CD4-positive, alpha-beta T cell treated with Interleukin-6 for 4 hours (primary cell): ENCODE data around the gene SPATS2.

Experiments
- DNase-seq: peaks from one replicate; pipeline ENCODE4 v3.0.0-alpha.2; 2020; ENCODE audit warnings: mixed read lengths

SPATS2 gene

DNA sequence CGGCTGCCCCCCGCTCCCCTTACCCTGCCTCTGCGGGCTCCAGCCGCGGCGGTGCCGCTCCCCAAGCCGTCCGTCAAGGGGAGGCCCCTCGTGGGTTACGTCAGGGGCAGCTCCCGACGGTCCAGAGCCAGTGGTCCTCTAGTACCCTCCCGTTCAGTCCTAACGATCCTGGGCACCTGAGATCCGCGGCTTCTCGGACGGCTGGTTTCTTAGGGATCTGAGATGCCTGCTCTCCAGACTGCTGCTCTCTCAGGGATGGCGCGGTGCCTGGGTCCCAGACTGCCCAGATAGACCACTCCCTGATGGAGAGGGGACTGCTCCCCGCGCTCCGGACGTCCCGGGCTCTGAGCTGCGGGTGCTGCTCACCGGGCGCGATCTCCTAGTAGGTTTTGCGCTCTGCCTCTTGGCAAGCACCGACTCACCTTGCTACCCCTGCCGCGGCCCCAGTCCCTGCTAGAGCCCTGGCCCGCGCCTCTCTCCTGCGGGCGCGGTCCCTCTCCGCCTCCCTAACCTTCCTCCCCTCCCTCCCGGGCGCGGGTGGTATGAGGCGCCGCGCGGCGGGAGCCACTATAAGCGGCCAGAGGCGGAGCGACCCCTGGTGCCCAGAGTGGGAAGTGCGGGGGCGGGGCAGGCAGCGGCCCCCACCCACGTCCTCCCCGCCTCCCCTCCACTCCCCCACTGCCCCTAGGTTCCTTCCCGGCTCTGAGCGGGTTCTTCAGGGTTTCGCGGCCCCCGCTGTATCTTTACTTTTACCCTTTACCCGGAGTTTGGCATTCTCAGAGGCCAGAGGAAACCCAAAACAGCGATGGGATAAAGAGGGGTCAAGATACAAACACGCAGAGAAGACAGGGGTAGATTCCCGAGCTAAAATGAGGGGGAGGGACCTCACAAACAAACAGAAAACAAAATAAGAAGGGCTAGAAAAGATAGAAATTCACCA, 30.3 kb upstream of the SPATS2 start, which contains the start of gene C1QL4:
C1QL4 (minus strand) TSS at position 544 of the 940 bp plus-strand sequence. CDS start 711 bp downstream, outside the sequence.
- peak; percentile 90 for DNase-seq

DNA sequence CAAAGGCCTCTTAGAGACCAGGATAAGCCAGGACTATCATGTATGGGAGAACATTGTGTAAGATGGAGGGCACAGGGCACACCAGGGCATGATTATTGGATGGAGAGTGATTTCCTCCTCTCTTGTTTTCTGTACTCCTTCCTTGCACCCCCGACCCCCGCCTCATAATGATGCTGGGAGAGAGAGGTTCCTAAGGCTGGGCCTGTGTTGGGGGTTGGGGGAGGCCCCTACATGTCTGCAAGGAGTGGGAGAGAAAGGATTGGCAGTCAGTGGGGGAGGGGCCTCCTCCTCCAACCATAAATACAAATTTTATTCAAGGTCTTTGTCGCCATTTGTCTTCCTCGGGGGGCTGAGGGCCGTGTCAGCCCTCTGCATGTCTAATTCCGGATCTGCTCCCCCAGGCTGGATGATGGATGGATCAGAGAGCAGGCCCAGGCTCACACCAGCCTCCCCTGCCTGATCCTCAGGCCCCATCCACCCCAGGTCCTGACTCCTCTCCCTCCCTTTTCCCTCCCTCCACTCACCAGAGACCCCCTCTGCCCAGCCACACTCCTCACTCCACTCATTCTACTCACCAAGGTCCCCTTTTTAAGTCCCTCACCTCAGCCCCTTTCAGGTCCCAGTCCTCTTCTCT, 28.3 kb upstream of the SPATS2 start:
- DNase-seq: no peak

DNA sequence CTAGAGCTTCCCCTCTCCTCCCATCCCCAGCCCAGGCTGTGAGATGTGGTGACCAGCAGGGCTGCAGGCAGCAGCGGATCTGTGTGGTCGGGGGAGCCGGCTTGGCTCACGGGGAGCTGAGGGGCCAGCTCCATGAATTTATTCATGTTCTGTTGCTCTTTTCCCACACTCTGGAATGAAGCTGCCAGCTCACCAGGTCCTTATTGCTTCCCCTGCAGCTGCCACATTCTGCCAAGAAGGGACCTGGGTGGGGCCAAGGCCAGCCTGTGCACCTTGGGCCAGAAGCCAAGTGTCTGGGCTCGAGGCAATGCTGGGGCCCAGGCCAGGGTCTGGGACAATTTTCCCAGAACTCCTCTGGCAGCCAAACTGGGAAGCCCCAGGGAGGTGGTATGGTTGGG, 27.8 kb upstream of the SPATS2 start:
- DNase-seq: no peak

DNA sequence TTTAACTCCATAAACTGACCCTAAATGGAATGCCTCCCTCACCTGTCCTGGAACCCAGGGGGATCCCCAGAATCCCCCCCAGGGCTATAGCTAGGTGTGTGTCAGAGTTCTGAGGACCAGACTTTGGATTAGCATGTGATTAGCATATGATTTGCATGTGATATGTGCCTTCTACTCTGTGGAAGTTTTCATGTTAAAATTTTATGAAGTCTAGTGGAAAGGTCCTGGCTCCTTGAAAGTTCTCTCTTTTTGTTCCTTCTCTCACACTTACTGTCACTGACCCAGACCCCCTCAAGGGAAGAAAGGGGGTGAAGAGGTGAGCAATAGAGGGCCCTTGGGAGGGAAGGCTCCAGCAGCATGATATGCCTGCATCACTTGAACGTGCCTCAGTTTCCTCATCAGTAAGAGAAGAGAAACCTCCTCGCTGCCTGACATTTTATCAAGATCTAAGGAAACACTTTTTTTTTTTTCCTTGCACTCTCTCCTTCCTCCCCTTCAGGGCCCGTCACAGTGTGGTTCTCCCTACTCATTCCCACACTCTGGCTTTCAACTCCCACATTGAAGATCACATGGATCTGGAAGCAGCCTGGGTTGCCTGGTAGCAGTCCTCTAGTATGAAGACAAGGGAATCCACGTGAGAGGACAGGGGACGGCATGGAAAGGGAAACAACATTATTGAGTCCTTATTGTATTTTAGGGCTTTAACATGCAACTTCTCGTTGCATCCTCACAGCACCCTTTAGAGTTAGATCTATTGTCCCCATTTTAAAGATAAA, 27.0 kb upstream of the SPATS2 start:
- DNase-seq: no peak

DNA sequence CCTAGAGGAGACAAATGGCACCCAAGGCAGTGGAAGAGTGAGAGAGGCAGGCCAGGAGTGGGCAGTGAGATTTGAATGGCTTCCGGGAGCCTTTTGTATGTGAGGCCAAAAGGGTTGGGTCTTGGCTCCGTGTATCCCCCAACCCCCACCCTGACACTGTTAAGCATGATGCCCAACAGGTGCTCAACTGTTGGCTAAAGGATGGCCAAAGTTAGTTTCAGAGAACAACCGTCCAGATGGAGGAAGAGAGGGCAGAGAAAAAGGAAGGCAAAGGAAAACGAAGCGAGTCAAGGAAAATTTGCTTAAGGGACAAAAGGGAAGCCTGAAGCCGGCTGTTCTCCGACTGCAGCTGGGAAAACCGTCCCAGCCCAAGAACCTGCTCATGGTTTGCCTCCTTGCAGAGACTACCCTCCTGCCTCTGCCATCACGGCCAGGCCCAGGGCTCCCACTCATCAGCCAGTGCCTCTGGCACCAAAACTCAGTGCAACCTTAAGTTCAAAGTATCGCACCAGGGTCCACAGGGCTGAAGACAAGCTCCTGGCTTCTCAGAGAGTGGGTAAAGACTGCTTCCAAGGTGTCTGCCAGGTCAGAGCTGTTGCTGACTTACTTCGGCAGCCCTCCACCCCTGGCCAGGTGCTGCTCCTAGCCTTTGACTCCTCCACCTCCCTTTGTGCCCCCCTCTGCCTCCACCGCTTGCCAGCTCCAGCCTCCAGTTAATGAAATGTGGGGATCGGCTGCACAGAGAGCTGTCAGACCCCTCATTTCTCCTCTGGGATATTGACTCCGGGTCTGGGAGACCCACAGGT, 26.1 kb upstream of the SPATS2 start:
- no peak for DNase-seq

DNA sequence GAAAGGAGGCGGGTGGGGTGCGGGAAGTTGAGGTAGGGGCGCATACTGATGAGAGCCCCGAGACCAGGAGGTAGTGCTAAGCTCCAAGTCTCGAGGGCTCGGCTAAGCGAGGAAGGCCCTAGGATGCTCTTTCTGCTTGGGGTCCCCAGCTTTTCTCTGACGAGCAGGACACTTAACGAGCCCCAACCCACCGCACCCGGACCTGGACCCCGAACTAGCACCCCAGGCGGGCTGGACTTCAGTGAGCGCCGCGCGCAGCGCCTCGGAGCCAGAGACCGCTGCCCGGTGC, 25.5 kb upstream of the SPATS2 start:
- DNase-seq: no peak

DNA sequence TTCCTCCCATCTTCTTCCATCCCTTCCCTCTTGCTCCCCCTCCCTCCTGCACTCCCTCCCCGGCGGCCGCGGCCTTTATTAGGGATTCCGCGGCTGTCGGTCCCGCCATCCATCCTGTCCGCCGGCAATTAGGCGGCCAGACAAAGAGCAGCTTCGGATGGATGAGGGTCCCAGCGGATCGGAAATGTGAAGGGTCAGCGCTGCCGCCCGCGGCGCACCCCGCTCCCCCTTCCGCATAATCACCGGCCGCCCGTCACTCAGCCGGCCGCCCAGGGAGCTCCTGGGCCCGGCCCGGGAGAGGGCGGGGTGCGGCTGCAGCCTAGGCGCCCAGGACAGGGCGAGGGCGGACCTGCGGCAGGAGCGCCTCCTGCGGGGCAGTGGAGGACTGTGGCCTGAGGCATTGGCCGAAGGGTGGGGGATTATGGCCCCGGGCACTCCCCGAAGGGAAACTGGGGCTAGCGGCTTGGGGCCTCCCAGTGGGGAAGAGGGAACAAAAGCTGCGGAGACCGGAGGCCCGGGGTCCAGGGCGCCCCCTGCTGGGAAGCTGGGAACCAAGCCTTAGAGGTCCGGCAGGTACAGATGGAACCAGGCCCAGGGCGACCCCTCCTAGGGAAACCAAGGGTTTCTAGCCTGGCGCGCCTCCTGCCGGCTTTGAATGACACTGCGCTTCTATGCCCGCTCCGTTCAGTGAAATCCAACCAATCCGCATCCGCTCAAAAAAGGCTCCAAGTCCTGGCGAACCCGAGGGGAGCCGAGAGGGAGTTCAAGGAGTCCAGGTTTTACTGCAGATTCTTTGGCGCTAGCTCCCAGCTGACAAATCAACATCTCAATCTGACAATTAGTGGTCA, 25.0 kb upstream of the SPATS2 start:
- DNase-seq: peak; percentile 81

DNA sequence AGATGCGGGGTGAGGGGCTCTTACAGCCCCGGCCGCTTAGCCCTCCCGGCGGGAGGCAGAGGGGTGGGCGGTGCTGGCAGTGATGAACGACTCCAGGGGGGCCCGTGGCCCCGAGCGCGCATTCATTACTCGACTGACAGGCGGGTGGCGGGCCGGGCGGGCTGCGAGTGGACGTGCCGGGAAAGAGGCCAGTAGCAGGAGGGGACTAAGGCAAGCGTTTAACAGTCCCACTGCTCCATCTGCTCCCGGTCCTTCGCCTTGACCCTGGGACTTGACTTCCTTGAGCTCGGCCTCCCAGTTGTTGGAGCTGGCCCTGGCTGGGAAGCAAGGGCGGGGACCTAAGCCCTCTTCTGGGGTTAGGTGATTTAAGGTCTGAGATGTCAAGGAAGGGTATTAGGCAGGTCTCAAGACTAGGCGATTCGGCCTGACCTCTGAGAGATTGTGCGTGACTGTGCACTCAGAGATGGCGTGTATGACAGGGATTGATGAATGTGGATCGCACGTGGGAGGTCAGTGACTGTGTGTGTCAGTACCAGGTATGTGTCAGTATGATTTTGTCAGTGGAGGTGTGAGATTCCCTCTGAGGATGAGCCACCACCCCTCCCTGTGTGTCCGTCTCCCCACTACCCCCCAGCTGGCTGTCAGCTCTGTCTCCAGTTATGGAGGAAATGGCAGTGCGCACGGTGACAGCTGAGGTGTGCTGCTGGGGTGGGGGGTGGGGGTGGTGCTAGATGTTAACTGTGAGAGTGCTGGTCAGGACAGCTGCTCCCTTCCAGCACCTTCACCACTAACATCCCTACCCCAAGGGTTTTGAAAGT, 24.1 kb upstream of the SPATS2 start:
- DNase-seq: peak; percentile 44

DNA sequence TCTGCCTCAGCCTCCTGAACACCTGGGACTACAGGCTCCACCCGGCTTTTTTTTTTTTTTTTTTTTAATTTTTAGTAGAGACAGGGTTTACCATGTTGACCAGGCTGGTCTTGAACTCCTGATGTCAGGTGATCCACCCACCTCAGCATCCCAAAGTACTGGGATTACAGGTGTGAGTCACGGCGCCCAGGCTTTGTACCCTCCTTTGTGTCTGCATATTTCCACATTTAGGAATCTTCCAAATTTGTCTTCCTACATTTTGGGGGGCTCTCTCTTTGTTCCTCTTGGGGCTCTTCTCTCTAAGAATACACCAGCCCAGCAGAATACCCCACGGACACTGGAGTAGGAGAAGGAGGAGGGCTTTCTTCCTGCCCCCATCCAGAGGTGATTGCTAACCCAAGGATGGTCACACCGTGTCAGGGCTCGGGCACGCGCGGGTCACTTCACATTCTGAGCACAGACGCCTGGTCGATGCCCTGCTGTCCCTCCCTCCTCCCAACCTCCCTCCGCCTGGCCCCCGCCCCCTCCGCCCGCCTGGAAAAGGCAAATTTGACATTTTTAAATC, 22.7 kb upstream of the SPATS2 start:
- no peak for DNase-seq

DNA sequence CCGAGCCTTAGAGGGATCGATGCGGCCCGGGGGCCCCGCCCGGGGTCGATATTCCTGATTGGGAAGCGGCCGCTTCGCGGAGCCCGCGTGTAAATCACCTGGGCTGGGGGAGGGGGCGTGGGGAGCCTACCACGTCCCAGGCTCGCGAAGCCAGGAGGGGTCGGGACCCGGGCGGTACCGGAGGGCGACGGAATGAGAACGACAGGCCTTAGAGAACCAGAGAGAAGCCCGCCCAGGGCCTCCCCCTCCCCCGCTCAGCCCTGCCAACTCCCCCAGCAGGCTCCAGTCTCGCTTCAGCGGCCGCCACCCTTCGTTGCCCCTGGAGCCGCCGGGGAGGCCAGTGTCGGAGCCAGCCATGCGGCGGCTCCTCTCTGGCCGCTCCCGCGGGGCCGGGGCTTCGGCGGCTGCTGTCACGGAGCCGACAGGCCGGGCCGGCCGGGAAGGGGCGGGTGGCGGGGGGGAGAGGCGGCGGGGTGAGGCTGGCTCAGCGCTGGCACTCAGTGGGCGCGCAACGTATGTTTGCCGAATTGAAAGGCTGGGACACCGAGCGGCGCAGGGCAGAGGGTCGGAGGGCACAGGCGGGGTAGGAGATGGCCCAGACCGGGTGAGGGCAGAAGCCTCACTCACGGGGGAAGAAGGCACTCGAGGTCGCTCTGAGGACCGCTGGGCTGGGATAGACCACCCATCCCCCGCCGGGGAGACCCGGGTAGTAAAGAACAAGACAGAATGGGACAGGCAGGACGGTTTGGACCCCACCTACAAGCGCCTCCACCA, 22.0 kb upstream of the SPATS2 start:
- no peak for DNase-seq

DNA sequence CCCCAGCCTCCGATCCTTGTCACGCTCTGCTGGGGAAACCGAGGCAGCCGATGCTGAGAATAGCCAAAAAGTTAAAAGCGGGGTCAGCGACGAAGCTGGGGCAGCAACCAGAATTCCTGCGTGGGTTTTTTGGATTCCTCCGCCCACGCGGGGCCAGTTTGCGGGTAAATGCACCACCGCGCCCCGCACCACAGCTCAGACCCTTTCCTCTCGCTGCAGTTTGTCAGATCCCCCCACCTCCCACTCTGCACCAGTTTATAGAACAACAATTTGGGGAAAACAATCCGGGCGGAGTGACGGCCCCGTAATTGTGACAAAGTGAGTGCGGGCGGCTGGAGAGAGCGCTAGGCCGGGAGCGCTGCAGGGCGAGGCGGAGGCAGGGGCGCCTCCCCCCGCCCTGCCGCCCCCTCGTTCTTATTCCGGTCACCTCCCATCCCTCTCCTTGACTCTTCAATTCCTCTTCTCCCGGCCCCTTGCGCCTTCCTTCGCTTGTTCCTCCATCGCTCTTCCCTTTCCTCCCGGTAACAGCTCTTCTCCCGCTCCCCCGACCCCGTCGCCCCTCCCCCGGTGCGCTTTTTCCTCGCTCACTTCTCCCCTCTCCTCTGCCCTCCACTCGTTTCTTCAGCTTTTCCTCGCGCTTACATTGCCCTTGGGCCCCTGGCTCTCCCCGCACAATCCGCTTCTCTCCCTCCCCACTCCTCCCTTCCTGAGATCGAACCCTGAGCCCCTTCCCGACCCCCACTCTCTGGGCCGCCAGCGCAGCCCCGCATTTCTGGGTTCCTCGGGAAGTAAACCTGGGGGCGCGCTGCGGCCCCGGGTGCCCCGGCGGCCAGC, 21.2 kb upstream of the SPATS2 start:
- no peak for DNase-seq

DNA sequence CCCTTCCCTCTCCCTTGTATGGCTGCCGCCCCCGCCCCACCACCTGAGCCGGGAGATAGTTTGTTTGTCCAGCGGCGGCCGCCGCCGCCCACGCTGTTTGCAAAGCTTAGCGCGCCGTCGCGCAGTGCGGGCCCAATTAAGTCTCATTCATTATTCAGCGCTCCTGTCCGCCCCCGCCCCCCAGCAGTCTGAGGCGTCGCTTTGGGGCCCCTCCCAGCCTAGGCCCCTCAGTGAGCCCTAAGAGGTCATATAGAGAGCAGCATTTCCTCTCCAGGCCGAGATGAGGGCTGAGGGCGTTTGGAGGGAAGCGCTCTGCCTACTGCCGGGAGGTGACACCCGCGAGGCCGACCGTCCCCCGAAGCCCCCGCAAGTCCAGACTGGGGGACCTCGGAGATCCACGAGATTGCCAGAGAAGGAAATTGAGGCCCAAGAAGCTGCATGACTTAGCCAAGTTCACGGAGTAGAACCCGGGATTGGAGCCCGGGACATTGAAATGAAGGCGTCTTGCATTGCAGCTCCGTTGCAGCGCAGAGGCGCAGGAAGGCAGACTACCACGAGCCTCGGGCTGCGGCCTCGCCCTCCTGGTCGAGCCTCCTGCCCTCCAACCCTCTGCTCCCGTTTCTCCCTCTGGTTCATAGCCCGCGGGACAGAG, 20.5 kb upstream of the SPATS2 start, which contains the start of gene DNAJC22:
DNAJC22 (plus strand) TSS at position 230 of the 652 bp plus-strand sequence. CDS start 1,985 bp downstream, outside the sequence.
- peak; percentile 43 for DNase-seq

DNA sequence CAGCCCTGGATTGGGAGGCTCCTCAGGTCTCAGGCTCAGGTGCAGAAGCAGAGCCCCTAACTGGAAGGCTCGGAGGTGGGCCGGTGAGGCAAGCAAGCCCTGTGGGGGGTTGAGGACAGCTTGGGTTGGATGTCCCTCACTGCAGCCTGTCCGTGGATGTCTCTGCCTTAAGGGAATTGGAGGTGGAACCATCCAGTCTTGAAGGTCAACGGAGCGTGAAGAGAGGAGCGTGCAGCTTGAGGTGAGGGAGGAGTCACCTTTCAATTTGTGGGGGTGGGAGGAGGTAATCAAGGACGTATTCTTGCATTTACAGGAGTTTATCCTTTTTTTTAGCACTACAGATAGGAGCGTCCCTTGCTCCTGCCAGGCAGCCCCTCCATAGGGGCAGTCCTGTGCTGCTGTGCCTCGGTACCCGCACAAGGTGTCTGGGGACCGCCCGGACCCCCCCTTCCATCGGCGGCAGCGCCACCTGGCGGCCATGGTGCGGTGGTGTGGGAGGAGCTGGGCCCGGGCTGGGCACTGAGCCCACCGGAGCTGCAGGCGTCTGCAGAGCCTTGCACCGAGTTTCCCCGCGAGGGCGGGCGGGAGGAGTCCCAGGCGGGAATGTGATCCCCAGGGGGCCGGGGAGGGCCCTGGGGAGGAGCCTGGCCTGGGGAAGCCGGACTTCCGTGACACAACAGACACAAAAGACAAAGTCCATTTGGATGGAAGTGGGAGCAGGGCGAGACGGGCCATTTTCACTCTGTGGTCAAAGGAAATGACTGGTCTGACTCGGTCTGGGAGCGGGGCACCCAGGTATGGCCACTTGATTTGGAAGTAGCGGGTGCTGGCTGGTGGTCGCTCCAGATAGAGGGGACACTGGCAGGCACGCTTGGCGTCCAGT, 19.7 kb upstream of the SPATS2 start:
- DNase-seq: peak; percentile 82

DNA sequence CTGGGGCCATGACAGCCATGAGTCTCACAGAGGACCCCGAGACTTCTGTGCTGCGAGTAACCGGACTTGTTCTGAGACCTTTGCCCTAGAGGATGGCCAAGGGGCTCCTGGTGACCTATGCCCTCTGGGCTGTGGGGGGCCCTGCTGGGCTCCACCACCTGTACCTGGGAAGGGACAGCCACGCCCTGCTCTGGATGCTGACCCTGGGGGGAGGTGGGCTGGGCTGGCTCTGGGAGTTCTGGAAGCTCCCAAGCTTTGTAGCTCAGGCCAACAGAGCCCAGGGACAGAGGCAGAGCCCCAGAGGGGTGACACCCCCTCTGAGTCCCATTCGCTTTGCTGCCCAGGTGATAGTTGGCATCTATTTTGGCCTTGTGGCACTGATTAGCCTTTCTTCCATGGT, 18.5 kb upstream of the SPATS2 start:
- no peak for DNase-seq

DNA sequence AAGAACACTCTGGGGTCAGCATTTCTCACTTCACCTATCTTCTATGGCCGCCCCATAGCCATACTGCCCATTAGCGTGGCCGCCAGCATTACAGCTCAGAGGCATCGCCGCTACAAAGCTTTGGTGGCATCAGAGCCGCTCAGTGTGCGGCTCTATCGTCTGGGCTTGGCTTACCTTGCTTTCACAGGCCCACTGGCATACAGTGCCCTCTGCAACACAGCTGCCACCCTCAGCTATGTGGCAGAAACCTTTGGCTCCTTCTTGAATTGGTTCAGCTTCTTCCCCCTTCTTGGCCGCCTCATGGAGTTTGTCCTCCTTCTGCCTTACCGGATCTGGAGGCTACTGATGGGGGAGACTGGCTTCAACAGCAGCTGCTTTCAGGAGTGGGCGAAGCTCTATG, 18.0 kb upstream of the SPATS2 start:
- no peak for DNase-seq

DNA sequence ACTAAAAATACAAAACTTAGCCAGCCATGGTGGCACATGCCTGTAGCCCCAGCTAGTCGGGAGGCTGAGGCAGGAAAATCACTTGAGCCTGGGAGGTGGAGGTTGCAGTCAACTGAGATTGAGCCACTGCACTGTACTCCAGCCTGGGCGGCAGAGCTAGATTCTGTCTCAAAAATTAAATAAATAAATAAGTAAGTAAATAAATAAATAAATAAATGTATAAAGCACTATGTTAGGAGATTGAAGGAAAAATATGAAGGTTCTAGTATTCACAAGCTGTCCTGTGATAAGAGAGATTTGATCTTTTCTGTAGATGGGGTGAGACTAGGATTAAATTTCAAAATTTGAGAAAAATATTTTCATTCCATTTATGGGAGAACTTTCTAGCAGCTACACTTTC, 14.9 kb upstream of the SPATS2 start:
- no peak for DNase-seq

DNA sequence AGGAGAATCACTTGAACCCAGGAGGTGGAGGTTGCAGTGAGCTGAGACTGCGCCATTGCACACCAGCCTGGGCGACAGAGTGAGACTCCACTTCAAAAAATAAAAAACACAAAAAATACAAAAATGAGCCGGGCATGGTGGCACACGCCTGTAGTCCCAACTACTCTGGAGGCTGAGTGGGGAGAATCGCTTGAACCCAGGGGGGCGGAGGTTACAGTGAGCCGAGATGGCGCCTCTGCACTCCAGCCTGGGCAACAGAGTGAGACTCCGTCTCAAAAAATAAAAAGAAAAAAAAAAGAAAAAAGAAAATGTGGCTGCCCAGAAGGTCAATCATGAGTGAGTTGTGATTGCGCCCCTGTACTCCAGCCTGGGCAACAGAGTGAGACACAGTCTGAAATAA, 11.3 kb upstream of the SPATS2 start:
- no peak for DNase-seq
